ENCODE measurements around the gene HS3ST6.
"Not testable (repeated sequence)": the region's sequence is repeated elsewhere in the genome, so short reads cannot be mapped to it uniquely, and the experiment has no call there.

HS3ST6 gene

GRCh38 chr16:1924095-1924494 lies 5.9 kb upstream of the HS3ST6 start:
- no peak for DNase-seq

GRCh38 chr16:1923299-1924034 lies 5.3 kb upstream of the HS3ST6 start:
- DNase-seq, result peak; percentile 93

GRCh38 chr16:1922357-1922756 lies 4.1 kb upstream of the HS3ST6 start:
- DNase-seq, result no peak

- DNase-seq, result peak; percentile 74
Measured at GRCh38 chr16:1920727-1921171, 2.5 kb upstream of the HS3ST6 start.

GRCh38 chr16:1920122-1920521 lies 1.9 kb upstream of the HS3ST6 start:
- DNase-seq, result not testable (repeated sequence)

- no peak for DNase-seq
Measured at GRCh38 chr16:1919327-1919998, 1.2 kb upstream of the HS3ST6 start.

- DNase-seq, result no peak
Measured at GRCh38 chr16:1917665-1918350, 407 bp downstream of the HS3ST6 start.

- DNase-seq, result no peak
Measured at GRCh38 chr16:1917056-1917664, 1.1 kb downstream of the HS3ST6 start.

GRCh38 chr16:1916640-1916990 lies 1.6 kb downstream of the HS3ST6 start:
- no peak for DNase-seq

- DNase-seq, result peak; percentile 45
Measured at GRCh38 chr16:1915732-1916639, 2.2 kb downstream of the HS3ST6 start.

- no peak for DNase-seq
Measured at GRCh38 chr16:1914988-1915387, 3.2 kb downstream of the HS3ST6 start.

GRCh38 chr16:1914084-1914608 lies 4.1 kb downstream of the HS3ST6 start:
- no peak for DNase-seq

- DNase-seq, result no peak
Measured at GRCh38 chr16:1913327-1914083, 4.7 kb downstream of the HS3ST6 start.

- no peak for DNase-seq
Measured at GRCh38 chr16:1912215-1912543, 6.0 kb downstream of the HS3ST6 start.

GRCh38 chr16:1911467-1912214 lies 6.6 kb downstream of the HS3ST6 start:
- DNase-seq, result no peak

- DNase-seq, result peak; percentile 51
Measured at GRCh38 chr16:1909561-1910231, 8.5 kb downstream of the HS3ST6 start.

GRCh38 chr16:1908983-1909382 lies 9.2 kb downstream of the HS3ST6 start:
- DNase-seq, result no peak

GRCh38 chr16:1908184-1908583 lies 10.0 kb downstream of the HS3ST6 start:
- DNase-seq, result no peak

GRCh38 chr16:1907226-1907860 lies 10.9 kb downstream of the HS3ST6 start:
- DNase-seq, result no peak

GRCh38 chr16:1906846-1907165 lies 11.4 kb downstream of the HS3ST6 start:
- DNase-seq, result peak; percentile 62

Measured in islet precursor cell (in vitro differentiated cells).